ENCODE results near the gene ADAM8.

DNA sequence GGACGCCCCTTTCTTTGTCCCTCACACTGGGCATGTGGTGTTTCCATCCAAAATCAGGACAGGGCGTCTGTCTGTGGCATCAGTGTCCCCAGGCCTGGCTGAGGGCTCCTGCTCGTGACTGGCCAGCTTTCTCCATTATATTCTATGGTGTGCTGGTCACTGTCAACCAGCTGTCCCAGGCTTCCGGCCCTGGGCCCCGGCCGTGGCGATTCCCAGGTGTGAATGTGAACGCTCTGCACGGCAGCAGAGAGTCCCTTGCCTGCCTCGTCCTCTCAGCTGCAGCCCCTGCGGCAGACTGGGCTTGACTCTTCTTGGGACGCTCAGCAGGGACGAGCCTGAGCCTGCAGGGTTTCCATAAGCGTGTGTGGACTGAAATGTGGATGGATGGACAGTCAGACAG, 52.6 kb downstream of the ADAM8 start:
- TF ChIP-seq, protein P1, sequence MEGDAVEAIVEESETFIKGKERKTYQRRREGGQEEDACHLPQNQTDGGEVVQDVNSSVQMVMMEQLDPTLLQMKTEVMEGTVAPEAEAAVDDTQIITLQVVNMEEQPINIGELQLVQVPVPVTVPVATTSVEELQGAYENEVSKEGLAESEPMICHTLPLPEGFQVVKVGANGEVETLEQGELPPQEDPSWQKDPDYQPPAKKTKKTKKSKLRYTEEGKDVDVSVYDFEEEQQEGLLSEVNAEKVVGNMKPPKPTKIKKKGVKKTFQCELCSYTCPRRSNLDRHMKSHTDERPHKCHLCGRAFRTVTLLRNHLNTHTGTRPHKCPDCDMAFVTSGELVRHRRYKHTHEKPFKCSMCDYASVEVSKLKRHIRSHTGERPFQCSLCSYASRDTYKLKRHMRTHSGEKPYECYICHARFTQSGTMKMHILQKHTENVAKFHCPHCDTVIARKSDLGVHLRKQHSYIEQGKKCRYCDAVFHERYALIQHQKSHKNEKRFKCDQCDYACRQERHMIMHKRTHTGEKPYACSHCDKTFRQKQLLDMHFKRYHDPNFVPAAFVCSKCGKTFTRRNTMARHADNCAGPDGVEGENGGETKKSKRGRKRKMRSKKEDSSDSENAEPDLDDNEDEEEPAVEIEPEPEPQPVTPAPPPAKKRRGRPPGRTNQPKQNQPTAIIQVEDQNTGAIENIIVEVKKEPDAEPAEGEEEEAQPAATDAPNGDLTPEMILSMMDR (IDR thresholded peaks at IDR 0.05), result no peak
- TF ChIP-seq, protein P2, sequence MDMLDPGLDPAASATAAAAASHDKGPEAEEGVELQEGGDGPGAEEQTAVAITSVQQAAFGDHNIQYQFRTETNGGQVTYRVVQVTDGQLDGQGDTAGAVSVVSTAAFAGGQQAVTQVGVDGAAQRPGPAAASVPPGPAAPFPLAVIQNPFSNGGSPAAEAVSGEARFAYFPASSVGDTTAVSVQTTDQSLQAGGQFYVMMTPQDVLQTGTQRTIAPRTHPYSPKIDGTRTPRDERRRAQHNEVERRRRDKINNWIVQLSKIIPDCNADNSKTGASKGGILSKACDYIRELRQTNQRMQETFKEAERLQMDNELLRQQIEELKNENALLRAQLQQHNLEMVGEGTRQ (IDR thresholded peaks at IDR 0.05; ENCODE audit: borderline replicate concordance, low read depth, low read length), result no peak
- TF ChIP-seq, protein P3, sequence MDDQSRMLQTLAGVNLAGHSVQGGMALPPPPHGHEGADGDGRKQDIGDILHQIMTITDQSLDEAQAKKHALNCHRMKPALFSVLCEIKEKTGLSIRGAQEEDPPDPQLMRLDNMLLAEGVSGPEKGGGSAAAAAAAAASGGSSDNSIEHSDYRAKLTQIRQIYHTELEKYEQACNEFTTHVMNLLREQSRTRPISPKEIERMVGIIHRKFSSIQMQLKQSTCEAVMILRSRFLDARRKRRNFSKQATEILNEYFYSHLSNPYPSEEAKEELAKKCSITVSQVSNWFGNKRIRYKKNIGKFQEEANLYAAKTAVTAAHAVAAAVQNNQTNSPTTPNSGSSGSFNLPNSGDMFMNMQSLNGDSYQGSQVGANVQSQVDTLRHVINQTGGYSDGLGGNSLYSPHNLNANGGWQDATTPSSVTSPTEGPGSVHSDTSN (IDR thresholded peaks at IDR 0.05), result no peak
- TF ChIP-seq SIN3A (IDR thresholded peaks at IDR 0.05; ENCODE audit: borderline replicate concordance, low read depth, low read length), result no peak
- TF ChIP-seq TAF1 (IDR thresholded peaks at IDR 0.05; ENCODE audit: borderline replicate concordance, low read depth, low read length), result no peak
- TF ChIP-seq, protein P4, sequence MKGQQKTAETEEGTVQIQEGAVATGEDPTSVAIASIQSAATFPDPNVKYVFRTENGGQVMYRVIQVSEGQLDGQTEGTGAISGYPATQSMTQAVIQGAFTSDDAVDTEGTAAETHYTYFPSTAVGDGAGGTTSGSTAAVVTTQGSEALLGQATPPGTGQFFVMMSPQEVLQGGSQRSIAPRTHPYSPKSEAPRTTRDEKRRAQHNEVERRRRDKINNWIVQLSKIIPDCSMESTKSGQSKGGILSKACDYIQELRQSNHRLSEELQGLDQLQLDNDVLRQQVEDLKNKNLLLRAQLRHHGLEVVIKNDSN (IDR thresholded peaks at IDR 0.05; ENCODE audit: borderline replicate concordance, low read depth), result no peak
- TF ChIP-seq POLR2AphosphoS5 (IDR thresholded peaks at IDR 0.05; ENCODE audit: low read depth, low read length), result no peak
- TF ChIP-seq EP300 (IDR thresholded peaks at IDR 0.05; ENCODE audit: borderline replicate concordance in 1 of 2, low read depth in 1 of 2, low read length in 1 of 2), result no peak
- TF ChIP-seq SMC3 (IDR thresholded peaks at IDR 0.05; ENCODE audit: low read depth, low read length), result no peak
- TF ChIP-seq GATA2 (CRISPR knock-in tag; IDR thresholded peaks at IDR 0.05), result no peak
